Natural killer cell (primary cell): ENCODE results near the gene DYNLRB1. TPM values are rescaled to one million over a fixed set of nuclear protein-coding genes. Genes with fewer than 3 reads are reported as not detected.

Experiments used
- ATAC-seq, 3 donors: fragments of 150-1000 bp in 2 of 3; fragments of 200-7000 bp in 1 of 3; cut with Tn5 transposase; 1 replicate in 1 of 3; 2 replicates in 2 of 3; pipeline ENCODE4 v1.10.0; 2021; ENCODE audit warnings: mild to moderate bottlenecking in 2 of 3, moderate library complexity in 2 of 3
- DNase-seq, 2 donors: peaks; one replicate each; pipeline versions ENCODE4 v3.0.0 to v3.0.0-alpha.2; 2013 to 2021; ENCODE audit warnings: mixed read lengths in 1 of 2
- H3K27ac ChIP-seq: one replicate; pipeline ENCODE4 v1.5.1; 2013; ENCODE audit warnings: mild to moderate bottlenecking, low read length
- H3K27me3 ChIP-seq: one replicate; pipeline ENCODE4 v1.6.1; 2013; ENCODE audit warnings: low read length; ENCODE audit not compliant: control insufficient read depth, insufficient read depth
- H3K36me3 ChIP-seq: one replicate; pipeline ENCODE4 v1.6.1; 2013; ENCODE audit warnings: low read length; ENCODE audit not compliant: control insufficient read depth, insufficient read depth
- H3K4me1 ChIP-seq: one replicate; pipeline ENCODE4 v1.6.1; 2013; ENCODE audit warnings: low read length; ENCODE audit not compliant: control insufficient read depth, insufficient read depth
- H3K4me3 ChIP-seq: one replicate; pipeline ENCODE4 v1.5.1; 2013; ENCODE audit warnings: low read length
- H3K9me3 ChIP-seq: one replicate; pipeline ENCODE4 v1.6.1; 2013; ENCODE audit warnings: low read length; ENCODE audit not compliant: control insufficient read depth, insufficient read depth
- H3K27ac Mint-ChIP-seq, 2 donors: one replicate each; pipeline ENCODE4 v1.8.0; 2022; ENCODE audit warnings: mild to moderate bottlenecking in 2 of 2, mixed read lengths in 2 of 2, moderate library complexity in 1 of 2
- H3K27me3 Mint-ChIP-seq, 2 donors: one replicate each; pipeline ENCODE4 v1.8.0; 2022; ENCODE audit warnings: low read depth in 2 of 2, mixed read lengths in 2 of 2
- H3K36me3 Mint-ChIP-seq: one replicate; pipeline ENCODE4 v1.8.0; 2022; ENCODE audit warnings: mixed read lengths
- H3K4me1 Mint-ChIP-seq, 2 donors: one replicate each; pipeline ENCODE4 v1.8.0; 2022; ENCODE audit warnings: mixed read lengths in 2 of 2
- H3K4me3 Mint-ChIP-seq: one replicate; pipeline ENCODE4 v1.8.0; 2022; ENCODE audit warnings: mild to moderate bottlenecking, moderate library complexity, mixed read lengths
- H3K9me3 Mint-ChIP-seq, 2 donors: one replicate each; pipeline ENCODE4 v1.8.0; 2022; ENCODE audit warnings: mixed read lengths in 2 of 2
- CTCF ChIP-seq: fragments of 200-600 bp; IDR thresholded peaks from one replicate; pipeline ENCODE4 v1.8.0; 2022; ENCODE audit warnings: antibody characterized with exemption
- WGBS: methylation state at CpG from one replicate; pipeline ENCODE4 v1.1.7; 2013; ENCODE audit warnings: missing lambda C conversion rate; ENCODE audit not compliant: insufficient coverage; 5-methylcytosine and 5-hydroxymethylcytosine counted together
- intact Hi-C: fragments of 100-400 bp; cut with micrococcal nuclease; formaldehyde crosslinking; loops from one replicate; pipeline ENCODE4 v1.14.2; 2022
- total RNA-seq, 4 donors: library from RNA; stranded (reverse); fragments of 120-200 nt in 1 of 4; gene quantifications; one replicate each; pipeline versions ENCODE4 v1.2.3 to v1.2.4, GENCODE V29; 2013 to 2022

DYNLRB1 gene
- total RNA-seq, 3 donors from 2014 or later (not counting 1 experiment from before 2014, with no cell fraction given): 58.7 to 65.5 (median 61.4) TPM

GRCh38 chr20:34546751-34547181, 30.5 kb downstream of the DYNLRB1 start:
- Mint-ChIP-seq H3K4me1 (peaks cover 9 to 11% of the 10 kb centered on the region in 2 donors), H3K27me3 (no peaks in the 10 kb centered on the region), H3K4me3 (no peak overlapping the region), H3K36me3 (no peaks in the 10 kb centered on the region), H3K27ac (no peak overlapping the region), H3K9me3 (no peaks in the 10 kb centered on the region)
- WGBS: 95% methylated on average over 11 of the region's 11 CpGs
- H3K27ac ChIP-seq: no peak overlapping the region
- intact Hi-C loops: no loop called here
- H3K4me1 ChIP-seq: no peaks in the 10 kb centered on the region
- DNase-seq (no peak), ATAC-seq (no peak)
- peaks cover 3% of the 10 kb centered on the region for H3K36me3 ChIP-seq
- H3K4me3 ChIP-seq: no peak overlapping the region
- no peaks in the 10 kb centered on the region for H3K27me3 ChIP-seq
- no peak for TF ChIP-seq CTCF
- H3K9me3 ChIP-seq: no peaks in the 10 kb centered on the region

GRCh38 chr20:34547844-34548613, 31.8 kb downstream of the DYNLRB1 start:
- no peak overlapping the region for H3K27ac ChIP-seq
- intact Hi-C loops: no loop called here
- TF ChIP-seq CTCF: no peak
- no peaks in the 10 kb centered on the region for H3K4me1 ChIP-seq
- Mint-ChIP-seq H3K4me3 (no peak overlapping the region), H3K36me3 (no peaks in the 10 kb centered on the region), H3K27me3 (no peaks in the 10 kb centered on the region), H3K4me1 (peaks cover 9 to 11% of the 10 kb centered on the region in 2 donors), H3K27ac (no peak overlapping the region), H3K9me3 (no peaks in the 10 kb centered on the region)
- no peak for DNase-seq
- H3K9me3 ChIP-seq: no peaks in the 10 kb centered on the region
- no peaks in the 10 kb centered on the region for H3K27me3 ChIP-seq
- WGBS: 95% methylated on average over 22 of the region's 22 CpGs
- H3K36me3 ChIP-seq: no peaks in the 10 kb centered on the region
- no peak for ATAC-seq
- no peak overlapping the region for H3K4me3 ChIP-seq

GRCh38 chr20:34549291-34549928, 33.2 kb downstream of the DYNLRB1 start:
- Mint-ChIP-seq H3K4me3 (no peak overlapping the region), H3K36me3 (no peaks in the 10 kb centered on the region), H3K27ac (no peak overlapping the region), H3K9me3 (no peaks in the 10 kb centered on the region), H3K27me3 (no peaks in the 10 kb centered on the region), H3K4me1 (peaks cover 4% of the 10 kb centered on the region in 2 donors)
- intact Hi-C loops: no loop called here
- no peak for TF ChIP-seq CTCF
- WGBS: 70% methylated on average over 20 of the region's 20 CpGs
- DNase-seq (peak in 1 of 2 donors; percentile 28), ATAC-seq (peak in 2 of 3 donors; percentile 61)
- Histone ChIP-seq H3K27me3 (no peaks in the 10 kb centered on the region), H3K4me3 (no peak overlapping the region), H3K4me1 (no peaks in the 10 kb centered on the region), H3K27ac (no peak overlapping the region), H3K36me3 (no peaks in the 10 kb centered on the region), H3K9me3 (no peaks in the 10 kb centered on the region)
